ENCODE measurements around the gene CUBN.

- no peak for TF ChIP-seq POLR2A (IDR thresholded peaks at IDR 0.05)
- TF ChIP-seq CTCF (IDR thresholded peaks at IDR 0.05 in 4 of 5, conservative IDR thresholded peaks at IDR 0.05 in 1 of 5), result no peak
Observed at GRCh38 chr10:16884497-16884896, 245.1 kb downstream of the CUBN start.

Measured in gastrocnemius medialis (tissue), 4 donors.